Natural killer cell (primary cell): ENCODE data around the gene PRRC1. TPM values are rescaled to one million over a fixed set of nuclear protein-coding genes. Genes with fewer than 3 reads are reported as not detected.
A peak's percentile ranks its signal among the peaks of the same experiment; 100 is the strongest.

Source experiments
- ATAC-seq, 3 donors: fragments of 150-1000 bp in 2 of 3; fragments of 200-7000 bp in 1 of 3; cut with Tn5 transposase; 1 replicate in 1 of 3; 2 replicates in 2 of 3; pipeline ENCODE4 v1.10.0; 2021; ENCODE audit warnings: mild to moderate bottlenecking in 2 of 3, moderate library complexity in 2 of 3
- DNase-seq, 2 donors: peaks; one replicate each; pipeline versions ENCODE4 v3.0.0 to v3.0.0-alpha.2; 2013 to 2021; ENCODE audit warnings: mixed read lengths in 1 of 2
- H3K27ac ChIP-seq: one replicate; pipeline ENCODE4 v1.5.1; 2013; ENCODE audit warnings: mild to moderate bottlenecking, low read length
- H3K27me3 ChIP-seq: one replicate; pipeline ENCODE4 v1.6.1; 2013; ENCODE audit warnings: low read length; ENCODE audit not compliant: control insufficient read depth, insufficient read depth
- H3K36me3 ChIP-seq: one replicate; pipeline ENCODE4 v1.6.1; 2013; ENCODE audit warnings: low read length; ENCODE audit not compliant: control insufficient read depth, insufficient read depth
- H3K4me1 ChIP-seq: one replicate; pipeline ENCODE4 v1.6.1; 2013; ENCODE audit warnings: low read length; ENCODE audit not compliant: control insufficient read depth, insufficient read depth
- H3K4me3 ChIP-seq: one replicate; pipeline ENCODE4 v1.5.1; 2013; ENCODE audit warnings: low read length
- H3K9me3 ChIP-seq: one replicate; pipeline ENCODE4 v1.6.1; 2013; ENCODE audit warnings: low read length; ENCODE audit not compliant: control insufficient read depth, insufficient read depth
- H3K27ac Mint-ChIP-seq, 2 donors: one replicate each; pipeline ENCODE4 v1.8.0; 2022; ENCODE audit warnings: mild to moderate bottlenecking in 2 of 2, mixed read lengths in 2 of 2, moderate library complexity in 1 of 2
- H3K27me3 Mint-ChIP-seq, 2 donors: one replicate each; pipeline ENCODE4 v1.8.0; 2022; ENCODE audit warnings: low read depth in 2 of 2, mixed read lengths in 2 of 2
- H3K36me3 Mint-ChIP-seq: one replicate; pipeline ENCODE4 v1.8.0; 2022; ENCODE audit warnings: mixed read lengths
- H3K4me1 Mint-ChIP-seq, 2 donors: one replicate each; pipeline ENCODE4 v1.8.0; 2022; ENCODE audit warnings: mixed read lengths in 2 of 2
- H3K4me3 Mint-ChIP-seq: one replicate; pipeline ENCODE4 v1.8.0; 2022; ENCODE audit warnings: mild to moderate bottlenecking, moderate library complexity, mixed read lengths
- H3K9me3 Mint-ChIP-seq, 2 donors: one replicate each; pipeline ENCODE4 v1.8.0; 2022; ENCODE audit warnings: mixed read lengths in 2 of 2
- WGBS: methylation state at CpG from one replicate; pipeline ENCODE4 v1.1.7; 2013; ENCODE audit warnings: missing lambda C conversion rate; ENCODE audit not compliant: insufficient coverage; 5-methylcytosine and 5-hydroxymethylcytosine counted together
- intact Hi-C: fragments of 100-400 bp; cut with micrococcal nuclease; formaldehyde crosslinking; loops from one replicate; pipeline ENCODE4 v1.14.2; 2022
- total RNA-seq, 4 donors: library from RNA; stranded (reverse); fragments of 120-200 nt in 1 of 4; gene quantifications; one replicate each; pipeline versions ENCODE4 v1.2.3 to v1.2.4, GENCODE V29; 2013 to 2022
- TF ChIP-seq, protein P1 (sequence below): fragments of 200-600 bp; IDR thresholded peaks from one replicate; pipeline ENCODE4 v1.8.0; 2022; ENCODE audit warnings: antibody characterized with exemption

The PRRC1 gene
- total RNA-seq, 3 donors from 2014 or later (not counting 1 experiment from before 2014, with no cell fraction given), result 37.7 to 41.1 (median 39.6) TPM

- H3K4me1 ChIP-seq, result peaks cover 10% of the 10 kb centered on the region
- Mint-ChIP-seq H3K27me3 (peaks cover 27 to 35% of the 10 kb centered on the region in 2 donors), H3K36me3 (no peaks in the 10 kb centered on the region), H3K4me1 (peaks cover 0 to 4% of the 10 kb centered on the region in 2 donors), H3K9me3 (no peaks in the 10 kb centered on the region), H3K4me3 (no peak overlapping the region), H3K27ac (no peak overlapping the region)
- no peak overlapping the region for H3K4me3 ChIP-seq
- intact Hi-C loops, result no loop called here
- TF ChIP-seq, protein P1, sequence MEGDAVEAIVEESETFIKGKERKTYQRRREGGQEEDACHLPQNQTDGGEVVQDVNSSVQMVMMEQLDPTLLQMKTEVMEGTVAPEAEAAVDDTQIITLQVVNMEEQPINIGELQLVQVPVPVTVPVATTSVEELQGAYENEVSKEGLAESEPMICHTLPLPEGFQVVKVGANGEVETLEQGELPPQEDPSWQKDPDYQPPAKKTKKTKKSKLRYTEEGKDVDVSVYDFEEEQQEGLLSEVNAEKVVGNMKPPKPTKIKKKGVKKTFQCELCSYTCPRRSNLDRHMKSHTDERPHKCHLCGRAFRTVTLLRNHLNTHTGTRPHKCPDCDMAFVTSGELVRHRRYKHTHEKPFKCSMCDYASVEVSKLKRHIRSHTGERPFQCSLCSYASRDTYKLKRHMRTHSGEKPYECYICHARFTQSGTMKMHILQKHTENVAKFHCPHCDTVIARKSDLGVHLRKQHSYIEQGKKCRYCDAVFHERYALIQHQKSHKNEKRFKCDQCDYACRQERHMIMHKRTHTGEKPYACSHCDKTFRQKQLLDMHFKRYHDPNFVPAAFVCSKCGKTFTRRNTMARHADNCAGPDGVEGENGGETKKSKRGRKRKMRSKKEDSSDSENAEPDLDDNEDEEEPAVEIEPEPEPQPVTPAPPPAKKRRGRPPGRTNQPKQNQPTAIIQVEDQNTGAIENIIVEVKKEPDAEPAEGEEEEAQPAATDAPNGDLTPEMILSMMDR, result no peak
- no peak for DNase-seq
- 47% methylated on average over 3 of the region's 3 CpGs for WGBS
- peaks cover 3% of the 10 kb centered on the region for H3K27me3 ChIP-seq
- no peak overlapping the region for H3K27ac ChIP-seq
- no peaks in the 10 kb centered on the region for H3K36me3 ChIP-seq
- ATAC-seq, result no peak
- no peaks in the 10 kb centered on the region for H3K9me3 ChIP-seq
Observed at GRCh38 chr5:127513408-127513970, 4.0 kb upstream of the PRRC1 start.

- H3K4me1 ChIP-seq, result peaks cover 10% of the 10 kb centered on the region
- no peaks in the 10 kb centered on the region for H3K36me3 Mint-ChIP-seq
- peaks cover 7 to 14% of the 10 kb centered on the region in 2 donors for H3K4me1 Mint-ChIP-seq
- no peak overlapping the region for H3K4me3 ChIP-seq
- peaks cover 3% of the 10 kb centered on the region for H3K27me3 ChIP-seq
- intact Hi-C loops, result no loop called here
- no peaks in the 10 kb centered on the region for H3K9me3 ChIP-seq
- TF ChIP-seq, protein P1, result no peak
- no peak for DNase-seq
- no peak overlapping the region for H3K27ac Mint-ChIP-seq
- peaks cover 23 to 30% of the 10 kb centered on the region in 2 donors for H3K27me3 Mint-ChIP-seq
- no peaks in the 10 kb centered on the region for H3K36me3 ChIP-seq
- ATAC-seq, result no peak
- peak overlapping the region; percentile 4 for H3K4me3 Mint-ChIP-seq
- H3K27ac ChIP-seq, result no peak overlapping the region
- no peaks in the 10 kb centered on the region for H3K9me3 Mint-ChIP-seq
- 92% methylated on average over 1 of the region's 1 CpG for WGBS
Observed at GRCh38 chr5:127514816-127515215, 2.6 kb upstream of the PRRC1 start.

DNA sequence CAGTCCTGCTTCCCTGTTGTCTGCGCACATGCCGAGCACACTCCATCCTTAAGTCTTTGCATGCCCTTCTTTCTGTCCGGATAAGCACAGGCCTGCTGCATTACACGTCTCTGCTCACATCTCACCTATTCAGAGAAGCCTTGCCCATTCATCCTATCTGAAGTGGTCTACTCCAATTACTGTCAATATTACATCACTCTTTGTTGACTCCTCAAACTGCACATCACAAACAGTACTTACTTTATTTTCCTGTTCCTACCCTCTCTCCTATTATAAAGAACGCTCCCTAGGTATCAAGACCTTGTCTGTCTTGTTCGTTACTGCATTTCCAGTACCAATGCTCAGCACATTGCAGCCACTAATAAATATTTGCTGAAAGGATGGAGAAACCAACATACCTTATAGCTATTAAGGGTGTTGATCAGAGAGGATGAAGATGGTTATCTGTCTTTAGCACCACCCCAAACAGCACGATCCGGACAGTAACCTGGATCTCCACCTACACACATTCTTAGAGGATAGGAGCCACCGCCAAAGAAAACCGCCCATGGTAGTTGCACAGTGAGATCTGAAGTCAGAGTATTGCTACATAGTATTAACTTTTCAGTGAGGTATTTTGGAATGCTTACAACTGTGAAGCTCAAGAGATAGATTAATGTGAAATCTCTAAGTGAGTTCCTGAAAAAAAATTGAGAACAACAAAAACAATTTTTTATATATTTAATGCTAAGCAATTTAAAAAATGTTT is 1.6 kb upstream of the PRRC1 start:
- H3K4me3 ChIP-seq, result no peak overlapping the region
- no peaks in the 10 kb centered on the region for H3K9me3 ChIP-seq
- DNase-seq (no peak), ATAC-seq (no peak)
- intact Hi-C loops, result no loop called here
- H3K4me1 Mint-ChIP-seq, result peaks cover 17 to 24% of the 10 kb centered on the region in 2 donors
- no peaks in the 10 kb centered on the region for H3K9me3 Mint-ChIP-seq
- H3K27me3 ChIP-seq, result peaks cover 3% of the 10 kb centered on the region
- TF ChIP-seq, protein P1, result no peak
- no peak overlapping the region for H3K27ac Mint-ChIP-seq
- peak overlapping the region; percentile 17 for H3K4me3 Mint-ChIP-seq
- 98% methylated on average over 8 of the region's 10 CpGs for WGBS
- H3K27me3 Mint-ChIP-seq, result peaks cover 22 to 27% of the 10 kb centered on the region in 2 donors
- H3K36me3 ChIP-seq, result no peaks in the 10 kb centered on the region
- no peaks in the 10 kb centered on the region for H3K36me3 Mint-ChIP-seq
- peaks cover 10% of the 10 kb centered on the region for H3K4me1 ChIP-seq
- H3K27ac ChIP-seq, result no peak overlapping the region
